Measurements from ENCODE around the gene CYP20A1. TPM values are rescaled to one million over a fixed set of nuclear protein-coding genes. Genes with fewer than 3 reads are reported as not detected.

CYP20A1 gene
- total RNA-seq, 1 donor, result 51.4 TPM

GRCh38 chr2:203195331-203196036, 43.3 kb upstream of the CYP20A1 start:
- no peaks in the 10 kb centered on the region for H3K4me1 ChIP-seq (ENCODE audit: insufficient read depth, low read length)
- no peaks in the 10 kb centered on the region for H3K9me3 ChIP-seq (ENCODE audit: low read depth, low read length)
- H3K4me3 ChIP-seq (ENCODE audit: insufficient read depth, low read length), result no peak overlapping the region
- no peaks in the 10 kb centered on the region for H3K27me3 ChIP-seq (ENCODE audit: insufficient read depth, low read length)
- TF ChIP-seq, protein P1, sequence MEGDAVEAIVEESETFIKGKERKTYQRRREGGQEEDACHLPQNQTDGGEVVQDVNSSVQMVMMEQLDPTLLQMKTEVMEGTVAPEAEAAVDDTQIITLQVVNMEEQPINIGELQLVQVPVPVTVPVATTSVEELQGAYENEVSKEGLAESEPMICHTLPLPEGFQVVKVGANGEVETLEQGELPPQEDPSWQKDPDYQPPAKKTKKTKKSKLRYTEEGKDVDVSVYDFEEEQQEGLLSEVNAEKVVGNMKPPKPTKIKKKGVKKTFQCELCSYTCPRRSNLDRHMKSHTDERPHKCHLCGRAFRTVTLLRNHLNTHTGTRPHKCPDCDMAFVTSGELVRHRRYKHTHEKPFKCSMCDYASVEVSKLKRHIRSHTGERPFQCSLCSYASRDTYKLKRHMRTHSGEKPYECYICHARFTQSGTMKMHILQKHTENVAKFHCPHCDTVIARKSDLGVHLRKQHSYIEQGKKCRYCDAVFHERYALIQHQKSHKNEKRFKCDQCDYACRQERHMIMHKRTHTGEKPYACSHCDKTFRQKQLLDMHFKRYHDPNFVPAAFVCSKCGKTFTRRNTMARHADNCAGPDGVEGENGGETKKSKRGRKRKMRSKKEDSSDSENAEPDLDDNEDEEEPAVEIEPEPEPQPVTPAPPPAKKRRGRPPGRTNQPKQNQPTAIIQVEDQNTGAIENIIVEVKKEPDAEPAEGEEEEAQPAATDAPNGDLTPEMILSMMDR (IDR thresholded peaks at IDR 0.05; ENCODE audit: extremely low read depth, low read depth, low read length), result no peak
- no peak overlapping the region for H3K27ac ChIP-seq (ENCODE audit: low read depth, low read length)
- H3K36me3 ChIP-seq (ENCODE audit: insufficient read depth, low read length), result peaks cover 34% of the 10 kb centered on the region
- H4K20me1 ChIP-seq (ENCODE audit: insufficient read depth, low read length), result no peaks in the 10 kb centered on the region
- H3K4me2 ChIP-seq (ENCODE audit: insufficient read depth, low read length), result no peak overlapping the region
- H2AFZ ChIP-seq (ENCODE audit: low read length), result no peak overlapping the region
- no peaks in the 10 kb centered on the region for H3K79me2 ChIP-seq (ENCODE audit: insufficient read depth, low read length)
- DNase-seq (ENCODE audit: insufficient read length, low spot score, missing footprints), result no peak

- H3K4me3 ChIP-seq (ENCODE audit: insufficient read depth, low read length), result no peak overlapping the region
- no peak overlapping the region for H2AFZ ChIP-seq (ENCODE audit: low read length)
- TF ChIP-seq, protein P1 (IDR thresholded peaks at IDR 0.05; ENCODE audit: extremely low read depth, low read depth, low read length), result no peak
- H3K79me2 ChIP-seq (ENCODE audit: insufficient read depth, low read length), result no peaks in the 10 kb centered on the region
- no peaks in the 10 kb centered on the region for H3K4me1 ChIP-seq (ENCODE audit: insufficient read depth, low read length)
- H3K27me3 ChIP-seq (ENCODE audit: insufficient read depth, low read length), result no peaks in the 10 kb centered on the region
- no peak for DNase-seq (ENCODE audit: insufficient read length, low spot score, missing footprints)
- no peak overlapping the region for H3K4me2 ChIP-seq (ENCODE audit: insufficient read depth, low read length)
- no peaks in the 10 kb centered on the region for H4K20me1 ChIP-seq (ENCODE audit: insufficient read depth, low read length)
- no peak overlapping the region for H3K27ac ChIP-seq (ENCODE audit: low read depth, low read length)
- H3K9me3 ChIP-seq (ENCODE audit: low read depth, low read length), result no peaks in the 10 kb centered on the region
- peaks cover 30% of the 10 kb centered on the region for H3K36me3 ChIP-seq (ENCODE audit: insufficient read depth, low read length)
Measured at GRCh38 chr2:203200866-203201265, 38.0 kb upstream of the CYP20A1 start.

- H3K79me2 ChIP-seq (ENCODE audit: insufficient read depth, low read length), result no peaks in the 10 kb centered on the region
- no peak overlapping the region for H3K4me2 ChIP-seq (ENCODE audit: insufficient read depth, low read length)
- H3K4me1 ChIP-seq (ENCODE audit: insufficient read depth, low read length), result no peaks in the 10 kb centered on the region
- H3K36me3 ChIP-seq (ENCODE audit: insufficient read depth, low read length), result peaks cover 30% of the 10 kb centered on the region
- H3K27ac ChIP-seq (ENCODE audit: low read depth, low read length), result no peak overlapping the region
- TF ChIP-seq, protein P1 (IDR thresholded peaks at IDR 0.05; ENCODE audit: extremely low read depth, low read depth, low read length), result no peak
- H4K20me1 ChIP-seq (ENCODE audit: insufficient read depth, low read length), result no peaks in the 10 kb centered on the region
- no peaks in the 10 kb centered on the region for H3K9me3 ChIP-seq (ENCODE audit: low read depth, low read length)
- H2AFZ ChIP-seq (ENCODE audit: low read length), result no peak overlapping the region
- no peaks in the 10 kb centered on the region for H3K27me3 ChIP-seq (ENCODE audit: insufficient read depth, low read length)
- H3K4me3 ChIP-seq (ENCODE audit: insufficient read depth, low read length), result no peak overlapping the region
- no peak for DNase-seq (ENCODE audit: insufficient read length, low spot score, missing footprints)
Measured at GRCh38 chr2:203201426-203201825, 37.4 kb upstream of the CYP20A1 start.

DNA sequence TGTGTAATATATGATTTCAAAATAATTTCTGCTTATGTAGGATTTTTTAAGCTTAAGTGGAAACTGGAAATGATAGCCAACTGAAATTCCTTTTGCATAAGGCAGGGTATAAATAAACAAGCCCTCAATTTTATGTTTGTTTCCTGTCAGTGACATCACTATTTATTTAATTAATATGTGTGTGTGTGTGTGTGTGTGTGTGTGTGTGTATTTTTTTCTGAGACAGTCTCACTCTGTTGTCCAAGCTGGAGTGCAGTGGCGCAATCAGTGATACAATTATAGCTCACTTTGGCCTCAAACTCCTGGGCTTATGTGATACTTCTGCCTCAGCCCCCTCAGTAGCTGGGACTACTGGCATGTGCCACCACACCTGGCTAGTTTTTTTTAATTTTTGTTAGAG, 29.3 kb upstream of the CYP20A1 start:
- TF ChIP-seq, protein P1 (IDR thresholded peaks at IDR 0.05; ENCODE audit: extremely low read depth, low read depth, low read length), result no peak
- no peaks in the 10 kb centered on the region for H3K27me3 ChIP-seq (ENCODE audit: insufficient read depth, low read length)
- H2AFZ ChIP-seq (ENCODE audit: low read length), result no peak overlapping the region
- no peaks in the 10 kb centered on the region for H3K9me3 ChIP-seq (ENCODE audit: low read depth, low read length)
- no peak overlapping the region for H3K4me2 ChIP-seq (ENCODE audit: insufficient read depth, low read length)
- H3K27ac ChIP-seq (ENCODE audit: low read depth, low read length), result no peak overlapping the region
- DNase-seq (ENCODE audit: insufficient read length, low spot score, missing footprints), result no peak
- no peaks in the 10 kb centered on the region for H3K79me2 ChIP-seq (ENCODE audit: insufficient read depth, low read length)
- H4K20me1 ChIP-seq (ENCODE audit: insufficient read depth, low read length), result no peaks in the 10 kb centered on the region
- no peak overlapping the region for H3K4me3 ChIP-seq (ENCODE audit: insufficient read depth, low read length)
- peaks cover 30% of the 10 kb centered on the region for H3K36me3 ChIP-seq (ENCODE audit: insufficient read depth, low read length)
- H3K4me1 ChIP-seq (ENCODE audit: insufficient read depth, low read length), result no peaks in the 10 kb centered on the region

Data from osteoblast (primary cell).